Measurements from ENCODE around the gene NSMF. TPM values are rescaled to one million over a fixed set of nuclear protein-coding genes. Genes with fewer than 3 reads are reported as not detected.

NSMF gene
- polyA plus RNA-seq, 1 donor (not counting 4 experiments of a cell fraction or from before 2014, with no cell fraction given) = 29.5 TPM

GRCh38 chr9:137449081-137449844 is 9.9 kb downstream of the NSMF start:
- H3K9me1 ChIP-seq (ENCODE audit: control insufficient read depth, extremely low read depth, insufficient read depth, low read length) = no peaks in the 10 kb centered on the region
- no peak for FAIRE-seq

DNA sequence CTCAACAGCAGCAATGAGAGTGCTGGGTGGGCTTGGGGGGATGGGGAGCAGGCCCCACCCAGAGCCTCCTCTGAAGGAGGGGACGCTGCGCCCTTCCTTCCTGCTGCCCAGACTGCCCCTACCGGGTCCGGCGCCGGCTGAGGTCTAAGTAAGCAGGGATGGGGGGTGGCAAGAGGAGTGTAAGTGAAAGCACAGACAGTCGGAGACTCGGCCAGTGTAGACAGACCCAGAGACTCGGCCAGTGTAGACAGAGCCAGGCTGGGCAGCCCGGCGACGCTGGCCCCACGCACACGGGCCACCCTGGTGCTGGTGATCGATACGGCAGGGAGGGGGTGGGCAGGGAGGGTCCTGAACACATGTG is 10.6 kb downstream of the NSMF start:
- DNase-seq (ENCODE audit: low read depth, low spot score) = no peak
- Histone ChIP-seq H3K9ac (ENCODE audit: control insufficient read depth, extremely low read depth, insufficient read depth, low read length) (no peak overlapping the region), H3K4me1 (ENCODE audit: control insufficient read depth, extremely low read depth, insufficient read depth, low read length) (peaks cover 13% of the 10 kb centered on the region), H3K79me2 (ENCODE audit: control insufficient read depth, insufficient read depth, low read length) (no peaks in the 10 kb centered on the region), H4K20me1 (ENCODE audit: control insufficient read depth, extremely low read depth, insufficient read depth, low read length) (peaks cover 5% of the 10 kb centered on the region), H3K27me3 (ENCODE audit: control insufficient read depth, extremely low read depth, insufficient read depth, low read length) (no peaks in the 10 kb centered on the region), H2AFZ (ENCODE audit: control insufficient read depth, low read length) (no peak overlapping the region), H3K4me3 (ENCODE audit: control insufficient read depth in 2 of 3, extremely low read depth in 1 of 3, insufficient read depth in 2 of 3, low read depth in 1 of 3, low read length in 3 of 3) (no peak overlapping the region), H3K36me3 (ENCODE audit: control insufficient read depth in 2 of 2, extremely low read depth in 1 of 2, insufficient read depth in 2 of 2, low read length in 2 of 2) (peaks cover 8 to 14% of the 10 kb centered on the region in 2 experiments), H3K4me2 (ENCODE audit: control insufficient read depth, extremely low read depth, insufficient read depth, low read depth, low read length) (no peak overlapping the region), H3K9me3 (ENCODE audit: control insufficient read depth, low read depth, low read length) (no peaks in the 10 kb centered on the region), H3K9me1 (ENCODE audit: control insufficient read depth, extremely low read depth, insufficient read depth, low read length) (no peaks in the 10 kb centered on the region), H3K27ac (ENCODE audit: control insufficient read depth, insufficient read depth, low read length) (no peak overlapping the region)
- no peak for TF ChIP-seq EZH2 (IDR thresholded peaks at IDR 0.05; ENCODE audit: low read length)
- TF ChIP-seq, protein P1, sequence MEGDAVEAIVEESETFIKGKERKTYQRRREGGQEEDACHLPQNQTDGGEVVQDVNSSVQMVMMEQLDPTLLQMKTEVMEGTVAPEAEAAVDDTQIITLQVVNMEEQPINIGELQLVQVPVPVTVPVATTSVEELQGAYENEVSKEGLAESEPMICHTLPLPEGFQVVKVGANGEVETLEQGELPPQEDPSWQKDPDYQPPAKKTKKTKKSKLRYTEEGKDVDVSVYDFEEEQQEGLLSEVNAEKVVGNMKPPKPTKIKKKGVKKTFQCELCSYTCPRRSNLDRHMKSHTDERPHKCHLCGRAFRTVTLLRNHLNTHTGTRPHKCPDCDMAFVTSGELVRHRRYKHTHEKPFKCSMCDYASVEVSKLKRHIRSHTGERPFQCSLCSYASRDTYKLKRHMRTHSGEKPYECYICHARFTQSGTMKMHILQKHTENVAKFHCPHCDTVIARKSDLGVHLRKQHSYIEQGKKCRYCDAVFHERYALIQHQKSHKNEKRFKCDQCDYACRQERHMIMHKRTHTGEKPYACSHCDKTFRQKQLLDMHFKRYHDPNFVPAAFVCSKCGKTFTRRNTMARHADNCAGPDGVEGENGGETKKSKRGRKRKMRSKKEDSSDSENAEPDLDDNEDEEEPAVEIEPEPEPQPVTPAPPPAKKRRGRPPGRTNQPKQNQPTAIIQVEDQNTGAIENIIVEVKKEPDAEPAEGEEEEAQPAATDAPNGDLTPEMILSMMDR (optimal IDR thresholded peaks at IDR 0.05 in 1 of 3, IDR thresholded peaks at IDR 0.05 in 1 of 3, conservative IDR thresholded peaks at IDR 0.05 in 1 of 3; ENCODE audit: extremely low read depth in 1 of 3, insufficient read depth in 2 of 3, low read length in 3 of 3) = no peak
- no peak for FAIRE-seq
- dilution Hi-C loops (cut with MboI; ENCODE audit: extremely low pct_ligation_motif_present, low sequenced_read_pairs) = no loop called here

More at GRCh38 chr9:137449081-137449844, 9.9 kb downstream of the NSMF start:
- peaks cover 15% of the 10 kb centered on the region for H3K4me1 ChIP-seq (ENCODE audit: control insufficient read depth, extremely low read depth, insufficient read depth, low read length)
- TF ChIP-seq EZH2 (IDR thresholded peaks at IDR 0.05; ENCODE audit: low read length) = no peak
- TF ChIP-seq, protein P1 (optimal IDR thresholded peaks at IDR 0.05 in 1 of 3, IDR thresholded peaks at IDR 0.05 in 1 of 3, conservative IDR thresholded peaks at IDR 0.05 in 1 of 3; ENCODE audit: extremely low read depth in 1 of 3, insufficient read depth in 2 of 3, low read length in 3 of 3) = no peak
- peaks cover 8 to 14% of the 10 kb centered on the region in 2 experiments for H3K36me3 ChIP-seq (ENCODE audit: control insufficient read depth in 2 of 2, extremely low read depth in 1 of 2, insufficient read depth in 2 of 2, low read length in 2 of 2)
- dilution Hi-C loops (cut with MboI; ENCODE audit: extremely low pct_ligation_motif_present, low sequenced_read_pairs) = no loop called here
- H3K27me3 ChIP-seq (ENCODE audit: control insufficient read depth, extremely low read depth, insufficient read depth, low read length) = no peaks in the 10 kb centered on the region
- no peak for DNase-seq (ENCODE audit: low read depth, low spot score)
- H2AFZ ChIP-seq (ENCODE audit: control insufficient read depth, low read length) = no peak overlapping the region
- no peaks in the 10 kb centered on the region for H3K79me2 ChIP-seq (ENCODE audit: control insufficient read depth, insufficient read depth, low read length)
- H3K9me3 ChIP-seq (ENCODE audit: control insufficient read depth, low read depth, low read length) = no peaks in the 10 kb centered on the region
- no peak overlapping the region for H3K4me3 ChIP-seq (ENCODE audit: control insufficient read depth in 2 of 3, extremely low read depth in 1 of 3, insufficient read depth in 2 of 3, low read depth in 1 of 3, low read length in 3 of 3)
- no peak overlapping the region for H3K4me2 ChIP-seq (ENCODE audit: control insufficient read depth, extremely low read depth, insufficient read depth, low read depth, low read length)
- H3K27ac ChIP-seq (ENCODE audit: control insufficient read depth, insufficient read depth, low read length) = no peak overlapping the region
- no peak overlapping the region for H3K9ac ChIP-seq (ENCODE audit: control insufficient read depth, extremely low read depth, insufficient read depth, low read length)
- H4K20me1 ChIP-seq (ENCODE audit: control insufficient read depth, extremely low read depth, insufficient read depth, low read length) = peaks cover 5% of the 10 kb centered on the region

All from keratinocyte (primary cell).